ENCODE data around the gene RGS7.

GRCh38 chr1:241102664-241103063, 254.3 kb downstream of the RGS7 start:
- TF ChIP-seq CTCF (IDR thresholded peaks at IDR 0.05; ENCODE audit: poor library complexity) (no peak), EZH2phosphoT487 (IDR thresholded peaks at IDR 0.05; ENCODE audit: low read depth, severe bottlenecking, unreplicated experiment) (no peak)

Data from hepatocyte (in vitro differentiated cells).